H9 (cell line): ENCODE measurements around the gene PRSS56. TPM values are rescaled to one million over a fixed set of nuclear protein-coding genes. Genes with fewer than 3 reads are reported as not detected.

ENCODE experiments used
- DNase-seq: peaks from one replicate; pipeline ENCODE4 v3.0.0-alpha.2; 2017
- H2AFZ ChIP-seq: one replicate; pipeline ENCODE4 v1.6.1; 2013; ENCODE audit warnings: mild to moderate bottlenecking, low read length, control low read depth, moderate library complexity
- H2AK5ac ChIP-seq: 2 replicates; pipeline ENCODE4 v1.6.1; 2013; ENCODE audit warnings: low read length, control low read depth, mixed read lengths; ENCODE audit not compliant: insufficient read length
- H2BK120ac ChIP-seq: one replicate; pipeline ENCODE4 v1.6.1; 2013; ENCODE audit warnings: low read depth, mild to moderate bottlenecking, low read length, control low read depth, inconsistent platforms; ENCODE audit not compliant: poor library complexity, severe bottlenecking
- H2BK12ac ChIP-seq: 2 replicates; pipeline ENCODE4 v1.6.1; 2013; ENCODE audit warnings: low read length, control low read depth, mixed read lengths, low read depth; ENCODE audit not compliant: insufficient read length
- H2BK15ac ChIP-seq: 2 replicates; pipeline ENCODE4 v1.6.1; 2013; ENCODE audit warnings: low read depth, low read length, control low read depth
- H2BK20ac ChIP-seq: one replicate; pipeline ENCODE4 v1.6.1; 2013; ENCODE audit warnings: low read depth, mild to moderate bottlenecking, low read length, control low read depth, inconsistent platforms; ENCODE audit not compliant: poor library complexity, severe bottlenecking
- H2BK5ac ChIP-seq: 2 replicates; pipeline ENCODE4 v1.6.1; 2013; ENCODE audit warnings: low read length, control low read depth, mixed read lengths; ENCODE audit not compliant: insufficient read length
- H3K14ac ChIP-seq: 2 replicates; pipeline ENCODE4 v1.6.1; 2013; ENCODE audit warnings: low read length, control low read depth; ENCODE audit not compliant: insufficient read depth
- H3K18ac ChIP-seq: 2 replicates; pipeline ENCODE4 v1.6.1; 2013; ENCODE audit warnings: low read depth, mild to moderate bottlenecking, mixed read lengths, low read length, control low read depth; ENCODE audit not compliant: insufficient read length
- H3K23ac ChIP-seq: 2 replicates; pipeline ENCODE4 v1.6.1; 2013; ENCODE audit warnings: low read length, control low read depth, mixed read lengths, low read depth; ENCODE audit not compliant: insufficient read length
- H3K23me2 ChIP-seq: 2 replicates; pipeline ENCODE4 v1.6.1; 2013; ENCODE audit warnings: low read depth, mild to moderate bottlenecking, mixed read lengths, low read length, control low read depth; ENCODE audit not compliant: insufficient read length, poor library complexity, severe bottlenecking
- H3K27ac ChIP-seq: 2 replicates; pipeline ENCODE4 v1.5.1; 2013; ENCODE audit warnings: low read length, control low read depth, mixed read lengths, low read depth; ENCODE audit not compliant: insufficient read length
- H3K27me3 ChIP-seq: 2 replicates; pipeline ENCODE4 v1.6.1; 2013; ENCODE audit warnings: low read length, control low read depth, inconsistent platforms; ENCODE audit not compliant: insufficient read depth
- H3K4ac ChIP-seq: 2 replicates; pipeline ENCODE4 v1.6.1; 2013; ENCODE audit warnings: low read depth, mild to moderate bottlenecking, control low read depth, inconsistent platforms, low read length, moderate library complexity
- H3K4me1 ChIP-seq: 2 replicates; pipeline ENCODE4 v1.6.1; 2013; ENCODE audit warnings: low read length, control low read depth, inconsistent platforms; ENCODE audit not compliant: insufficient read depth
- H3K4me2 ChIP-seq: 2 replicates; pipeline ENCODE4 v1.6.1; 2013; ENCODE audit warnings: low read length, control low read depth, mixed read lengths; ENCODE audit not compliant: insufficient read length, insufficient read depth
- H3K56ac ChIP-seq: 2 replicates; pipeline ENCODE4 v1.6.1; 2013; ENCODE audit warnings: low read depth, mild to moderate bottlenecking, mixed read lengths, low read length, control low read depth; ENCODE audit not compliant: insufficient read length
- H3K79me1 ChIP-seq: 2 replicates; pipeline ENCODE4 v1.6.1; 2013; ENCODE audit warnings: low read depth, mild to moderate bottlenecking, moderate library complexity, low read length, control low read depth, inconsistent platforms; ENCODE audit not compliant: insufficient read depth, poor library complexity, severe bottlenecking
- H3K79me2 ChIP-seq: 2 replicates; pipeline ENCODE4 v1.6.1; 2013; ENCODE audit warnings: low read length, control low read depth, inconsistent platforms; ENCODE audit not compliant: insufficient read depth
- H3K9ac ChIP-seq: 2 replicates; pipeline ENCODE4 v1.6.1; 2013; ENCODE audit warnings: low read length, control low read depth, mixed read lengths; ENCODE audit not compliant: insufficient read length; ENCODE audit errors: extremely low read depth
- H3K9me3 ChIP-seq: one replicate; pipeline ENCODE4 v1.6.1; 2013; ENCODE audit warnings: low read depth, low read length, inconsistent platforms; ENCODE audit not compliant: control insufficient read depth
- H3T11ph ChIP-seq: one replicate; pipeline ENCODE4 v1.6.1; 2013; ENCODE audit warnings: mild to moderate bottlenecking, low read length, control low read depth, inconsistent platforms
- H4K20me1 ChIP-seq: one replicate; pipeline ENCODE4 v1.6.1; 2013; ENCODE audit not compliant: control insufficient read depth, insufficient read length, insufficient read depth
- H4K5ac ChIP-seq: 2 replicates; pipeline ENCODE4 v1.6.1; 2013; ENCODE audit warnings: low read depth, mild to moderate bottlenecking, mixed read lengths, low read length, control low read depth; ENCODE audit not compliant: insufficient read length
- H4K8ac ChIP-seq: replicated peaks from 2 replicates; pipeline ENCODE4 v1.6.1; 2013; ENCODE audit warnings: low read length, control low read depth, mixed read lengths, low read depth; ENCODE audit not compliant: insufficient read length
- H4K91ac ChIP-seq: 2 replicates; pipeline ENCODE4 v1.6.1; 2013; ENCODE audit warnings: low read depth, mild to moderate bottlenecking, moderate library complexity, mixed read lengths, low read length, control low read depth; ENCODE audit not compliant: insufficient read length
- H3K27ac Mint-ChIP-seq, 3 experiments: 2 replicates in 2 of 3; 3 replicates in 1 of 3; pipeline ENCODE4 v1.8.0; 2020 to 2021; ENCODE audit warnings: mixed read lengths in 3 of 3, mild to moderate bottlenecking in 1 of 3, moderate library complexity in 1 of 3
- H3K27me3 Mint-ChIP-seq: 2 replicates; pipeline ENCODE4 v1.8.0; 2021; ENCODE audit warnings: low read depth, mild to moderate bottlenecking, moderate library complexity, mixed read lengths
- H3K36me3 Mint-ChIP-seq, 3 experiments: 2 replicates in 2 of 3; 3 replicates in 1 of 3; pipeline ENCODE4 v1.8.0; 2020 to 2021; ENCODE audit warnings: low read depth in 3 of 3, mixed read lengths in 3 of 3; ENCODE audit not compliant: insufficient read depth in 1 of 3
- H3K4me1 Mint-ChIP-seq, 2 experiments: 2 replicates each; pipeline ENCODE4 v1.8.0; 2020; ENCODE audit warnings: mixed read lengths in 2 of 2
- H3K4me3 Mint-ChIP-seq, 2 experiments: 2 replicates in 1 of 2; 3 replicates in 1 of 2; pipeline ENCODE4 v1.8.0; 2020 to 2021; ENCODE audit warnings: mild to moderate bottlenecking in 2 of 2, mixed read lengths in 2 of 2, moderate library complexity in 1 of 2
- H3K9me3 Mint-ChIP-seq, 2 experiments: 2 replicates in 1 of 2; 3 replicates in 1 of 2; pipeline ENCODE4 v1.8.0; 2020; ENCODE audit warnings: mild to moderate bottlenecking in 2 of 2, mixed read lengths in 2 of 2, moderate library complexity in 1 of 2
- WGBS: extraction: QIAGEN DNeasy Blood & Tissue Kit; methylation state at CpG from one replicate; pipeline ENCODE4 v1.1.7; 2013; ENCODE audit warnings: missing lambda C conversion rate, low lambda C conversion rate, mixed read lengths; ENCODE audit not compliant: insufficient read length; ENCODE audit errors: extremely low coverage; 5-methylcytosine and 5-hydroxymethylcytosine counted together
- total RNA-seq: library from RNA; stranded (reverse); gene quantifications from 2 replicates; pipeline ENCODE4 v1.2.1, GENCODE V29; 2021
- TF ChIP-seq, protein P1 (sequence below): fragments of 200-600 bp; sonication (generic); conservative IDR thresholded peaks from 3 replicates; pipeline ENCODE4 v1.8.0; 2021; ENCODE audit warnings: antibody characterized with exemption, mild to moderate bottlenecking

PRSS56 gene
- total RNA-seq, 1 experiment from 2014 or later, result not detected

DNA sequence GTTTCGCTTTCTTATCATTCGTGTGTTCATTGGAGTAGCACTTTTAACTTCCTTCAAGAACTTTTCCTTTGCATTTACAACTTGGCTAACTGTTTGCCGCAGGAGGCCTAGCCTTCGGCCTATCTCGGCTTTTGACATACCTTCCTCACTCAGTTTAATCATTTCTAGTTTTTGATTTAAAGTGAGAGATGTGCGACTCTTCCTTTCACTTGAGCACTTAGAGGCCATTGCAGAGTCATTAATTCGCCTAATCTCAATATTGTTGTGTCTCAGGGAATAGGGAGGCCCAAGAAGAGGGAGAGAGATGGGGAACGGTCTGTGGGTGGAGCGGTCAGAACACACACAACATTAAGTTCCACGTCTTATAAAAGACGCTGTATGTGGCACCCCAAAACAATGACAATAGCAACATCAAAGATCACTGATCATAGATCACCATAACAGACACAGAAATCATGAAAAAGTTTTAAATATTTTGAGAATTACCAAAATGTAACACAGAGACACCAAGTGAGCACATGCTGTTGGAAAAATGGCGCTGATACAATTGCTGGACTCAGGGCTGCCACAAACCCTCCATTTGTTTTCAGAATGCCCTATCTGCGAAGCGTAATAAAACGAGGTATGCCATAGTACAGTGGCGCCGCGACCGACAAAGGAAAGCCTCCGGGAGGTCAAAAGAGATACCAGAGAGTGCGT is 29.6 kb downstream of the PRSS56 start:
- Histone ChIP-seq H3K27ac (peak overlapping the region; percentile 21), H2BK120ac (no peak overlapping the region), H3K4me2 (peak overlapping the region; percentile 82), H4K8ac (no peak overlapping the region), H3T11ph (no peak overlapping the region), H3K79me1 (peaks cover 4% of the 10 kb centered on the region), H2AK5ac (no peak overlapping the region), H3K23ac (no peak overlapping the region), H2BK12ac (no peak overlapping the region), H4K91ac (no peak overlapping the region), H3K9ac (peak overlapping the region; percentile 94), H2BK15ac (no peak overlapping the region; the same call in 1 of the 2 replicates), H3K79me2 (peaks cover 8% of the 10 kb centered on the region; the same call in 1 of the 2 replicates), H3K27me3 (no peaks in the 10 kb centered on the region), H4K5ac (peak overlapping the region; percentile 41), H3K9me3 (no peaks in the 10 kb centered on the region), H3K18ac (peak overlapping the region; percentile 83), H3K4ac (no peak overlapping the region), H3K4me1 (no peaks in the 10 kb centered on the region; the same call in 1 of the 2 replicates), H3K23me2 (peaks cover 9% of the 10 kb centered on the region), H4K20me1 (no peaks in the 10 kb centered on the region), H2BK20ac (no peak overlapping the region), H2AFZ (no peak overlapping the region), H3K56ac (no peak overlapping the region), H3K14ac (peak overlapping the region; percentile 97), H2BK5ac (no peak overlapping the region)
- peaks cover 33 to 51% (median 34%) of the 10 kb centered on the region in 3 experiments for H3K36me3 Mint-ChIP-seq
- H3K27me3 Mint-ChIP-seq, result no peaks in the 10 kb centered on the region
- no CpG with 5 or more reads among the region's 21 CpGs for whole genome bisulfite sequencing
- TF ChIP-seq, protein P1, sequence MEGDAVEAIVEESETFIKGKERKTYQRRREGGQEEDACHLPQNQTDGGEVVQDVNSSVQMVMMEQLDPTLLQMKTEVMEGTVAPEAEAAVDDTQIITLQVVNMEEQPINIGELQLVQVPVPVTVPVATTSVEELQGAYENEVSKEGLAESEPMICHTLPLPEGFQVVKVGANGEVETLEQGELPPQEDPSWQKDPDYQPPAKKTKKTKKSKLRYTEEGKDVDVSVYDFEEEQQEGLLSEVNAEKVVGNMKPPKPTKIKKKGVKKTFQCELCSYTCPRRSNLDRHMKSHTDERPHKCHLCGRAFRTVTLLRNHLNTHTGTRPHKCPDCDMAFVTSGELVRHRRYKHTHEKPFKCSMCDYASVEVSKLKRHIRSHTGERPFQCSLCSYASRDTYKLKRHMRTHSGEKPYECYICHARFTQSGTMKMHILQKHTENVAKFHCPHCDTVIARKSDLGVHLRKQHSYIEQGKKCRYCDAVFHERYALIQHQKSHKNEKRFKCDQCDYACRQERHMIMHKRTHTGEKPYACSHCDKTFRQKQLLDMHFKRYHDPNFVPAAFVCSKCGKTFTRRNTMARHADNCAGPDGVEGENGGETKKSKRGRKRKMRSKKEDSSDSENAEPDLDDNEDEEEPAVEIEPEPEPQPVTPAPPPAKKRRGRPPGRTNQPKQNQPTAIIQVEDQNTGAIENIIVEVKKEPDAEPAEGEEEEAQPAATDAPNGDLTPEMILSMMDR, result no peak
- no peak for DNase-seq
- peak overlapping the region; percentile 95 to 99 for H3K4me3 Mint-ChIP-seq
- H3K4me1 Mint-ChIP-seq, result peaks cover 12 to 16% of the 10 kb centered on the region in 2 experiments
- H3K27ac Mint-ChIP-seq, result peak overlapping the region; percentile 97 to 99 (median 98)
- peaks cover 17 to 18% of the 10 kb centered on the region in 2 experiments for H3K9me3 Mint-ChIP-seq
